ENCODE results near the gene KDM4C.

- TF ChIP-seq CTCF (optimal IDR thresholded peaks at IDR 0.05 in 1 of 3, IDR thresholded peaks at IDR 0.05 in 1 of 3, conservative IDR thresholded peaks at IDR 0.05 in 1 of 3; ENCODE audit: extremely low read depth in 1 of 3, insufficient read depth in 2 of 3, low read length in 3 of 3), result no peak
- no peak for TF ChIP-seq EZH2 (IDR thresholded peaks at IDR 0.05; ENCODE audit: low read length)
Measured at GRCh38 chr9:7153134-7153533, 395.4 kb downstream of the KDM4C start.
